ENCODE measurements around the gene TCF7L1.

Gene TCF7L1

GRCh38 chr2:85255456-85255812 lies 122.2 kb downstream of the TCF7L1 start:
- Histone ChIP-seq H3K27me3 (ENCODE audit: insufficient read depth, insufficient read length) (peaks cover 2% of the 10 kb centered on the region), H3K36me3 (ENCODE audit: insufficient read depth, insufficient read length, low read length) (no peaks in the 10 kb centered on the region), H3K4me1 (ENCODE audit: insufficient read depth, insufficient read length) (peaks cover 36% of the 10 kb centered on the region), H3K9me3 (ENCODE audit: insufficient read depth, low read length) (no peaks in the 10 kb centered on the region), H3K9ac (ENCODE audit: insufficient read length, low read depth) (peak overlapping the region; percentile 58), H3K4me3 (ENCODE audit: insufficient read length, low read depth) (no peak overlapping the region)
- peak; percentile 52 for DNase-seq (ENCODE audit: low read depth, low spot score)
- TF ChIP-seq ZNF274 (IDR thresholded peaks at IDR 0.05; ENCODE audit: low read depth, low read length) (no peak), SUZ12 (IDR thresholded peaks at IDR 0.05; ENCODE audit: extremely low read depth, insufficient read depth, insufficient read length) (no peak), YY1 (IDR thresholded peaks at IDR 0.05; ENCODE audit: insufficient read depth, insufficient read length) (no peak)

- peak overlapping the region; percentile 2 for H3K4me3 ChIP-seq (ENCODE audit: insufficient read length, low read depth)
- no peaks in the 10 kb centered on the region for H3K9me3 ChIP-seq (ENCODE audit: insufficient read depth, low read length)
- peaks cover 36% of the 10 kb centered on the region for H3K4me1 ChIP-seq (ENCODE audit: insufficient read depth, insufficient read length)
- peaks cover 2% of the 10 kb centered on the region for H3K27me3 ChIP-seq (ENCODE audit: insufficient read depth, insufficient read length)
- H3K36me3 ChIP-seq (ENCODE audit: insufficient read depth, insufficient read length, low read length), result no peaks in the 10 kb centered on the region
- H3K9ac ChIP-seq (ENCODE audit: insufficient read length, low read depth), result peak overlapping the region; percentile 58
- peak; percentile 96 for DNase-seq (ENCODE audit: low read depth, low spot score)
- TF ChIP-seq ZNF274 (IDR thresholded peaks at IDR 0.05; ENCODE audit: low read depth, low read length) (no peak), YY1 (IDR thresholded peaks at IDR 0.05; ENCODE audit: insufficient read depth, insufficient read length) (no peak), SUZ12 (IDR thresholded peaks at IDR 0.05; ENCODE audit: extremely low read depth, insufficient read depth, insufficient read length) (no peak)
Observed at GRCh38 chr2:85255813-85256594, 122.8 kb downstream of the TCF7L1 start.

GRCh38 chr2:85257359-85257969 lies 124.3 kb downstream of the TCF7L1 start:
- no peak for TF ChIP-seq YY1 (IDR thresholded peaks at IDR 0.05; ENCODE audit: insufficient read depth, insufficient read length)
- TF ChIP-seq ZNF274 (IDR thresholded peaks at IDR 0.05; ENCODE audit: low read depth, low read length), result no peak
- TF ChIP-seq SUZ12 (IDR thresholded peaks at IDR 0.05; ENCODE audit: extremely low read depth, insufficient read depth, insufficient read length), result no peak
- H3K9ac ChIP-seq (ENCODE audit: insufficient read length, low read depth), result peak overlapping the region; percentile 52
- H3K4me1 ChIP-seq (ENCODE audit: insufficient read depth, insufficient read length), result peaks cover 33% of the 10 kb centered on the region
- no peaks in the 10 kb centered on the region for H3K9me3 ChIP-seq (ENCODE audit: insufficient read depth, low read length)
- peaks cover under 1% of the 10 kb centered on the region for H3K36me3 ChIP-seq (ENCODE audit: insufficient read depth, insufficient read length, low read length)
- no peak for DNase-seq (ENCODE audit: low read depth, low spot score)
- no peak overlapping the region for H3K4me3 ChIP-seq (ENCODE audit: insufficient read length, low read depth)
- no peaks in the 10 kb centered on the region for H3K27me3 ChIP-seq (ENCODE audit: insufficient read depth, insufficient read length)

GRCh38 chr2:85257970-85258605 lies 124.9 kb downstream of the TCF7L1 start:
- Histone ChIP-seq H3K36me3 (ENCODE audit: insufficient read depth, insufficient read length, low read length) (peaks cover 3% of the 10 kb centered on the region), H3K9ac (ENCODE audit: insufficient read length, low read depth) (no peak overlapping the region), H3K4me3 (ENCODE audit: insufficient read length, low read depth) (no peak overlapping the region), H3K4me1 (ENCODE audit: insufficient read depth, insufficient read length) (peaks cover 39% of the 10 kb centered on the region), H3K27me3 (ENCODE audit: insufficient read depth, insufficient read length) (no peaks in the 10 kb centered on the region), H3K9me3 (ENCODE audit: insufficient read depth, low read length) (no peaks in the 10 kb centered on the region)
- TF ChIP-seq ZNF274 (IDR thresholded peaks at IDR 0.05; ENCODE audit: low read depth, low read length) (no peak), YY1 (IDR thresholded peaks at IDR 0.05; ENCODE audit: insufficient read depth, insufficient read length) (no peak), SUZ12 (IDR thresholded peaks at IDR 0.05; ENCODE audit: extremely low read depth, insufficient read depth, insufficient read length) (no peak)
- DNase-seq (ENCODE audit: low read depth, low spot score), result no peak

GRCh38 chr2:85259101-85259590 lies 126.0 kb downstream of the TCF7L1 start:
- peak; percentile 72 for DNase-seq (ENCODE audit: low read depth, low spot score)
- Histone ChIP-seq H3K9me3 (ENCODE audit: insufficient read depth, low read length) (no peaks in the 10 kb centered on the region), H3K27me3 (ENCODE audit: insufficient read depth, insufficient read length) (no peaks in the 10 kb centered on the region), H3K4me3 (ENCODE audit: insufficient read length, low read depth) (no peak overlapping the region), H3K9ac (ENCODE audit: insufficient read length, low read depth) (peak overlapping the region; percentile 58), H3K36me3 (ENCODE audit: insufficient read depth, insufficient read length, low read length) (peaks cover 3% of the 10 kb centered on the region), H3K4me1 (ENCODE audit: insufficient read depth, insufficient read length) (peaks cover 33% of the 10 kb centered on the region)
- no peak for TF ChIP-seq YY1 (IDR thresholded peaks at IDR 0.05; ENCODE audit: insufficient read depth, insufficient read length)
- no peak for TF ChIP-seq SUZ12 (IDR thresholded peaks at IDR 0.05; ENCODE audit: extremely low read depth, insufficient read depth, insufficient read length)
- no peak for TF ChIP-seq ZNF274 (IDR thresholded peaks at IDR 0.05; ENCODE audit: low read depth, low read length)

GRCh38 chr2:85259879-85260278 lies 126.7 kb downstream of the TCF7L1 start:
- Histone ChIP-seq H3K9me3 (ENCODE audit: insufficient read depth, low read length) (no peaks in the 10 kb centered on the region), H3K4me3 (ENCODE audit: insufficient read length, low read depth) (no peak overlapping the region), H3K27me3 (ENCODE audit: insufficient read depth, insufficient read length) (no peaks in the 10 kb centered on the region), H3K4me1 (ENCODE audit: insufficient read depth, insufficient read length) (peaks cover 29% of the 10 kb centered on the region), H3K36me3 (ENCODE audit: insufficient read depth, insufficient read length, low read length) (peaks cover 3% of the 10 kb centered on the region), H3K9ac (ENCODE audit: insufficient read length, low read depth) (peak overlapping the region; percentile 17)
- no peak for TF ChIP-seq YY1 (IDR thresholded peaks at IDR 0.05; ENCODE audit: insufficient read depth, insufficient read length)
- no peak for TF ChIP-seq ZNF274 (IDR thresholded peaks at IDR 0.05; ENCODE audit: low read depth, low read length)
- TF ChIP-seq SUZ12 (IDR thresholded peaks at IDR 0.05; ENCODE audit: extremely low read depth, insufficient read depth, insufficient read length), result no peak
- no peak for DNase-seq (ENCODE audit: low read depth, low spot score)

- TF ChIP-seq YY1 (IDR thresholded peaks at IDR 0.05; ENCODE audit: insufficient read depth, insufficient read length) (no peak), ZNF274 (IDR thresholded peaks at IDR 0.05; ENCODE audit: low read depth, low read length) (no peak), SUZ12 (IDR thresholded peaks at IDR 0.05; ENCODE audit: extremely low read depth, insufficient read depth, insufficient read length) (no peak)
- H3K27me3 ChIP-seq (ENCODE audit: insufficient read depth, insufficient read length), result no peaks in the 10 kb centered on the region
- no peak for DNase-seq (ENCODE audit: low read depth, low spot score)
Observed at GRCh38 chr2:85263591-85263990, 130.4 kb downstream of the TCF7L1 start.

More at GRCh38 chr2:85263591-85263990, 130.4 kb downstream of the TCF7L1 start:
- H3K36me3 ChIP-seq (ENCODE audit: insufficient read depth, insufficient read length, low read length), result peaks cover 3% of the 10 kb centered on the region
- H3K4me1 ChIP-seq (ENCODE audit: insufficient read depth, insufficient read length), result peaks cover 18% of the 10 kb centered on the region
- no peak overlapping the region for H3K4me3 ChIP-seq (ENCODE audit: insufficient read length, low read depth)
- H3K9me3 ChIP-seq (ENCODE audit: insufficient read depth, low read length), result no peaks in the 10 kb centered on the region
- no peak overlapping the region for H3K9ac ChIP-seq (ENCODE audit: insufficient read length, low read depth)

Measured in NT2/D1 (cell line).